Fibroblast of villous mesenchyme (primary cell): Measurements from ENCODE around the gene HYAL3. TPM values are rescaled to one million over a fixed set of nuclear protein-coding genes. Genes with fewer than 3 reads are reported as not detected.

ENCODE experiments used
- DNase-seq: peaks from one replicate; pipeline ENCODE4 v3.0.0-alpha.2; 2010; ENCODE audit warnings: low read depth
- H3K4me3 ChIP-seq: 2 replicates; pipeline ENCODE4 v1.5.1; 2011; ENCODE audit warnings: low read depth, mild to moderate bottlenecking, low read length
- CTCF ChIP-seq: IDR thresholded peaks from 2 replicates; pipeline ENCODE4 v1.5.1; 2012; ENCODE audit warnings: low read depth, mild to moderate bottlenecking, low read length; ENCODE audit not compliant: insufficient read depth
- total RNA-seq: library from RNA; depleted of rRNA; stranded (reverse); fragments of >200 nt; gene quantifications from 2 replicates; pipeline ENCODE4 v1.2.3, GENCODE V29; 2012

The HYAL3 gene
- total RNA-seq, 1 donor = 6.5 TPM

- no peak for TF ChIP-seq CTCF
- H3K4me3 ChIP-seq = no peak overlapping the region
- no peak for DNase-seq
Measured at GRCh38 chr3:50341996-50342650, 42.9 kb upstream of the HYAL3 start.

DNA sequence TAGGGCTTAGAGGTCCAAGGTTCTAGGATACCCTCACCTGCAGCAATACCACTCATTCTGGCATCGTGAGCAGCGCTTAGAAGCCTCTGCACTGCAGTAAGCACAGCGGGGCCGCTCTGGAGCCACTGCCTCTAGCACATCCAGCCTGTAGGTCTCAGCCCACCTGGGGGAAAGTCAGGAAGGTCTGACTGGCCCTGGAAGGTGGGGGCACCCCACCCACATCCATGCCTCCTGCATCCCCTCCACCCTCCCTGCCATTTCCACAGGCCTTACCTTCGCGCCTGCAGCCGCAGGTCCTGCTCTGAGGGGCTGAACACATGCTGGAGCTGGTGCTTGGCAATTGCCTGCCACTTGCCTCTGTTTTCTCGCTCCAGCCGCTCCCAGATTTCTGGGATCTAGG is 42.3 kb upstream of the HYAL3 start:
- TF ChIP-seq CTCF = no peak
- H3K4me3 ChIP-seq = peak overlapping the region; percentile 58
- no peak for DNase-seq

- H3K4me3 ChIP-seq = peak within 1 kb of the TSS; percentile 58
- TF ChIP-seq CTCF = no peak
- DNase-seq = peak; percentile 64
Measured at GRCh38 chr3:50340448-50341329, 41.5 kb upstream of the HYAL3 start, which contains the start of gene RASSF1. Gene RASSF1, minus strand, starts transcription at chr3:50340836. Its CDS starts 31 bp downstream, at chr3:50340805.

- H3K4me3 ChIP-seq = peak overlapping the region; percentile 58
- TF ChIP-seq CTCF = no peak
- no peak for DNase-seq
Measured at GRCh38 chr3:50340147-50340447, 40.9 kb upstream of the HYAL3 start.

DNA sequence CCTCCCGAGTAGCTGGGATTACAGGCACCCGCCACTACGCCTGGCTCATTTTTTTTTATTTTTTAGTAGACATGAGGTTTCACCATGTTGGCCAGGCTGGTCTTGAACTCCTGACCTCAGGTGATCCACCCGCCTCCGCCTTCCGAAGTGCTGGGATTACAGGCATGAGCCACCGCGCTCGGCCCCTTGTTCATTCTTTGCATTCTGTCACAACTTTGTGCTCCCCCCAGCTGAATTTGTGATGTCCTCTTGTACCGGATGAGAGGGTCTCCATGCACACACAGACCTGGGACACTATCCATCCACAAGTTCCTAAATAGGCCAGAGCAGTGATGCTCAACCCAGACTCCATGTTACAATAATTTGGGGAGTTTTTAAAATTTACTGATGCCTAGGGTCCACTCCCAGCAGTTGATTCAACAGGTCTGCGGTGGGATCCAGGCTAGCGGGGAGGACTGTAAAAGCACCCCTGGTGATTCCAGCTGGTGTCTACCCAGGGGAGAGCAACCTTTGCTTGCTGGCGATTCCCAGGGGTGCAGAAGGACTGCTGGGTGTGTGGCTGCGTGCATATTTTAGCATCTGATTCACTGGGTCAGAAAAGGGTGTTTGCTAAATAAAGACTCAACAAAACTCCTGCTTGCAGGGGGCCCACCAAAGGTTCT is 40.4 kb upstream of the HYAL3 start:
- H3K4me3 ChIP-seq = peak overlapping the region; percentile 58
- no peak for TF ChIP-seq CTCF
- DNase-seq = peak; percentile 67

- H3K4me3 ChIP-seq = no peak overlapping the region
- no peak for DNase-seq
- no peak for TF ChIP-seq CTCF
Measured at GRCh38 chr3:50338965-50339364, 39.8 kb upstream of the HYAL3 start.
